Inflammatory macrophage treated with lipopolysaccharide for 4 hours (primary cell): ENCODE data around the gene KDF1.

Experiments used
- DNase-seq: peaks from one replicate; pipeline ENCODE4 v3.0.0-alpha.2; 2020

KDF1 gene

DNA sequence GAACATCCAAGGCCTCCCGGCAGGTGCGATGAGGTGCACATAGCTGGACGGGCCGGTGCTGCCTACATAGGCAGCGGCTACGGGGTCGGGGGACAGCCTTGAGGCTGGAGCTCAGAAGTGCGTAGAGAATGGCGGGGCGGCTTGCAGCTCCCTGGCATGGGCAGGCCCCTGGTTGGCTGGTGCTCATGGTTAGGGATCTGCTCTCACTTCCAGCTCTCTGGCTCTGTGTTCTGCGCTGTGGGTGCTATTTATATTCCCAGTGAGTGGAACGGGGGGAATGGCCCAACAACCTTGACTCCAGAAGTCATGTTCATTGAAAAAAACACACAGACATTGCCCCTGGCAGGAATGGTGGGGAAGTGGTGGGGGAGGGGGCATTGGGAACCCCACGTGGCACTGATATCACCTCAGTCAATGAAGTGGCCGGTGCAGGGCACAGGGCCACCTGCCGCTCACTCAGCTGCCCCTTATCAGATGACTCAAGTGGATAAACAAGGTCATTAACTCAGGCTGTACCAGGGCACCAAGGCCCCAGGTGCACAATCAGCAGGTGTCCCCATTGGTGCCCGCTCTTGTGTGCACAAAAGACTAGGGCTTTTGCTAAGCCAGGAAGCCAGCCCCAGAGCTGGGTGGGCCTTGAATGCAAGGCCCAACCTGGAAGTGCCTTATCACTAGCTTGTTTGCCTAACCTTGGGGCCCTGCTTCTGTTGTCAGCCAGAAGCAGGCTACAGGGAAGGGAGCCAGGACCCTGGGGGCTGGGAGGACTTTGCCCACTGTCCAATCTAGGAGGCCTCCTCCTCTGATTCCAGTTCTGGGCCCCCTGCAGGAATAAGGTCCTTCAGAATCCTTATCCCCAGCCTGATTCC is 46.3 kb downstream of the KDF1 start, which contains the start of gene NR0B2:
Gene NR0B2, minus strand, starts transcription at position 222 of the 866 bp plus-strand sequence. Its CDS starts 35 bp downstream, at position 187.
- DNase-seq, result no peak

DNA sequence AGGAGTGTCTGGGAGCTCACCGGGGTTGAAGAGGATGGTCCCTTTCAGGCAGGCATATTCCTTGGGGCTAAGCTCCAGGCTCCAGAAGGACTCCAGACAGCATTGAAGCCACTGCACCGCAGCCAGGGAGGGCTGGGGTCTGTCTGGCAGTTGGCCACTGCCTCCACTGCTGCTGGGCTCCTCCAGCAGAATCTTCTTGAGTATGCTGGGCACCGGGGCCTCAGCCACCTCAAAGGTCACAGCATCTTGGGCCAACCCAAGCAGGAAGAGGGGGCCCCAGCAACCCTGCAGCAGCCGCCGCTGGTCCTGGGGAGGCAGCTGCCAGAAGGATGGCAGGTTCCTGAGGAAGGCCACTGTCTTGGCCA is 46.9 kb downstream of the KDF1 start:
- DNase-seq, result no peak

DNA sequence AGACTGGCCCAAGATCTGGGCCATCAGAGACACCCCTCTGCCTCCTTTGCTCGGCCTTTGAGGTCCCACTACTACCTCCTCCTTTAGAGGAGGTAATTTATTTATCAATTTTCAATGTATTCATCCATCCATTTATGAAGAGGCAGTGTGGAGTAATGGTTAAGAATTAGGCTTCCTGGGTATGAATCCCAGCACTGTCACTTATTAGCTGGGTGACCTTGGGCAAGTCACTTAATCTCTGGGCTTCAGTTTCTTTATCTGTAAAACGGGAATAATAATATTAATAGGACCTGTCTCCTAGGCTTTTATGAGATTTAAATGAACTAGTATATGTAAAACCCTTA is 48.1 kb downstream of the KDF1 start:
- DNase-seq, result no peak

DNA sequence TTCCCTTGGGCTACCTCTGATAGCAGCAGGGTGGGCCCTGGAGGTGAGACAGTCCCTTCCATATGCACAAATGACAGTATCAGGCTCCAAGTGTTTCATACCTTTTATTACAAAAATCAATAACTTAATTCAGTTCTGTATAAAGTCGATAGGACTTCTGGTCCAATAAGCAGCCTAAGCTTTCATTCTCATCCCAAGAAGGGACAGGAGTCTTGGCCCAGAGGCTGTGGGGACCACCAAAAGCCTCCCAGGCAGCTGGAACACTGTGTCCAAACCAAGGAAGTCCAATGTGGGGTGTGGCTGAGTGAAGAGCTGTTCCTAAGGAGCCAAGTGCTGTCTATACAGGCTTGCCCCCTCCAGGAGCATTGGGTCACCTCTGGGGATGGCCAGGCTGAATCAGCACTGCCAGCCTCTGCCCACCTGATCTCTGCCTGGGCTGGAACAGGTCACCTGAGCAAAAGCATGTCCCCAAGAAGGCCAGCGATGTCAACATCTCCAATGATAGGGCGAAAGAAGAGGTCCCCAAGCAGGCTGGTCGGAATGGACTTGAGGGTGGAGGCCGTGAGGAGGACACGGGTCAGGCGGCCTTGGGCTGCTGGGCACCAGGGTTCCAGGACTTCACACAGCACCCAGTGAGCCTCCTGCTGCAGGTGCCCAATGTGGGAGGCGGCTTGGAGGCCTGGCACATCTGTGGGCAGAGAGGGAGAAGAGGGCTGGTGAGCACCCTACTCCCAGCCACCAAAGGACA is 48.7 kb downstream of the KDF1 start:
- DNase-seq, result no peak

DNA sequence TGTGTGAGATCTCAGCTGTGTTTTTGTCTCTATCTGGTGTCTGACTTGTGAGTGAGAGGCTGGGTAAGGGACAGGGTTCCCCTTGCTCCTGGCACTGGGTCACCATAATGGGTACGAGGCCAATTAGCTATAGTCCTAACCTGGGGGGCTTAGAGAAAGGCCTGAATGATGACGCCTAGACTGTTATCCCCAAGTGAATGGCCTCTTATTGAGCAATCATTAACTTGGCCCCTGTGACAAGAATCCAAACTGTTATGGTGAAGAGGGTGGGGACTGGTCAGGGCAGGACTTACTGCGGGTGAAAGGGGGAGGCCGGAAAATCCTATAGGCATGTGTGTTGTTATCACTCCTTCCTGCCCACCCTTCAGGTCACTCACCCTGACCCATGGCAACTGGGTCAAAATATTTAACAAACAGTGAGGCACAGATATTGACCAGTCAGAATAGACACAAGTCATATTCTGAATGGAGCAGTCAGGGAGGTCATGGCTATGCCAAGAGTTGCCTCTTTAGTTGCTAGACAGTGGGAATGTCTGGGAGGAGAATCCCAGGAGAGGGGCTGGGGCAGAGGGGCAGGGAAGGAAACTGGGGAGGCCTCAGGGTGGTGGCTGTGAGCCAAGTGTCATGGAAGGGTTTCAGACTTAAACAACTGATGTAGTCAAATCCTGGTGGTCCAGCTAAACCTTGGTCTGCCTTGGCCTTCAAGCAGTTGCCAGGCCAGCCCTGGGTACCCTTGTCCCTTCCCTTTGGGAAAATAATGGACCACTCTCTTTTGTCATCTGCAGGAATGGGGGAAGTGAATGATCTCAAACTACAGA is 49.7 kb downstream of the KDF1 start:
- DNase-seq, result no peak

DNA sequence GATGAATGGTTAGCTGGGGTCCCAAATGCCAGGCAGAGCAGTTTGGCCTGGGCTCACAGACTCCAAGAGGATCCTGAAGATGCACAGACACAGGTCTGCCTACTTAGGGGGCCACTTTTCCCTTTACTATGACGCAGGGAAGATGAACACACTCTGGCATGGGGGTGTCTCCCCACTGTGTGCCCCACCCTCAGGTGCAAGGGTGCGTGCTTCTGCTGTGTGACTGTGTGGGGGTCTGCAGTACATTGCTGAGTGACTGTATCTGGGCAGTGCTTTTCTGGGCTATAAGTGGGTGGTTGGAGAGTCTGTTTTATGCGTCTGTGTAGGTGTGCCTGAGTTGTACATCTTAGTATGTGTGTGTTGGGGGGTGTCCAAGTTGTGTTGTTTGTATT is 50.3 kb downstream of the KDF1 start:
- DNase-seq, result no peak

DNA sequence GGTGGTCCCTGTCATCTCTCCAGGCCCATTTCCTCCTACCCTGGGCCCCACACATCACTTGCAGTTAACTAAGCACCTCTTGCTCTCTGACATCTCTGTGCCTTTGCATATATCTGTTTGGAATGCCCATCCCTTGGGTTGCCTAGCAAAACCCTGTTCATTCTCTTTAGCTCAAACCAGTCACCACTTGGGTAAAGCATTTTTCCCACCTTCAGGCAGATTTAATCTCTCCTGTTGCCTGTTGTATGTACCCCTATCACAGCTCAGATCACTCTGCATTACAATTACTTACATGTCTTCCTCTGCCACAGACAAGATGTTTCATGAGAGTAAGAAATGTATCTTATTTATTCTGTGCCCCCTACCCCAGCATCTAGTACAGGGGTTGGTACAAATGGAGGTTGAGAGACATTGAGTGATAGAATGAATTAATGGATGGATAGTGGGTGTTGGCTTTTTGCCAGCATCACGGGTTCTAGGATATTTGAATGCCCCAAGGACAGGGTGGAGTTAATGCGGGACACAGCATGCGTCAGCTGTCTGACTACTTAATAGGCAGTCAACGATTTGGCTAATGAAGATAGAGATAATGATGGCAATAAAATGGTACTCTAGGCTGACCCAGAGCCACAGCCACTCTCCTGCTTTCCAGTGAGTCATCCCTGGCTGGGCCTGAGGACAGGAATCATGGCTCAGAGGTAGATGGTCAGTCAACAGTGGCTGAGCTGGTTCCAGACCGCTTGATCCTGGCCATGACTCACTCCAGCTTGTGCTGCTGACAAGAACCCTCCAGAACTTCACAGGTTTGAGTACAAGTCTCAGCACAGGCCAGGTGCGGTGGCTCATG is 53.0 kb downstream of the KDF1 start:
- no peak for DNase-seq

DNA sequence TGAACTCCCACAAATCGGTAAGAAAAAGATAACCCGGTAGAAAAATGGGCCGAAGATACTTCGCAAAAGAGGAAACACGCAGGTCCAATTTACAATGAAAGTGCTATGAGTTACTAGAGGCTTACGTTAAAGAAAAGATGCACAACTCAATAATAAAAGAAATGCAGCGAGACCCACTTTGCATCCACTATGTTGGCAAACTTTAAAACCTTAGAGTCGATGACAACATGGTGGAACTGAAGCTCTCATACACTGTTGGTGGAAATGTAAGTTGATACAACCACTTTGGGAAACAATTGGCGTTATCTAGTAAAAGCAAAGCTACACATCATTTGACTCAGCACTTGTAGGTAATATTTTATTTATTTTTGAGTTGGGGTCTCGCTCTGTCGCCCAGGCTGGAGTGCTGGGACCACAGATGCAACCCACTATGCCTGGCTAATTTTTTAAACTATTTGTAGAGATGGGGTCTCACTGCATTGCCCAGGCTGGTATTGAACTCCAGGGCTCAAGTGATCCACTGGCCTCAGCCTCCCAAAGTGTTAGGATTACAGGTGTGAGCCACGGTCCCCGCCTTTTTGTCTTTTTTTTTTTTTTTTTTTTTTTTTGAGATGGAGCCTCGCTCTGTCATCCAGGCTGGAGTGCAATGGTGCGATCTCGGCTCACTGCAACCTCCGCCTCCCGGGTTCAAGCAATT is 59.3 kb downstream of the KDF1 start:
- no peak for DNase-seq

DNA sequence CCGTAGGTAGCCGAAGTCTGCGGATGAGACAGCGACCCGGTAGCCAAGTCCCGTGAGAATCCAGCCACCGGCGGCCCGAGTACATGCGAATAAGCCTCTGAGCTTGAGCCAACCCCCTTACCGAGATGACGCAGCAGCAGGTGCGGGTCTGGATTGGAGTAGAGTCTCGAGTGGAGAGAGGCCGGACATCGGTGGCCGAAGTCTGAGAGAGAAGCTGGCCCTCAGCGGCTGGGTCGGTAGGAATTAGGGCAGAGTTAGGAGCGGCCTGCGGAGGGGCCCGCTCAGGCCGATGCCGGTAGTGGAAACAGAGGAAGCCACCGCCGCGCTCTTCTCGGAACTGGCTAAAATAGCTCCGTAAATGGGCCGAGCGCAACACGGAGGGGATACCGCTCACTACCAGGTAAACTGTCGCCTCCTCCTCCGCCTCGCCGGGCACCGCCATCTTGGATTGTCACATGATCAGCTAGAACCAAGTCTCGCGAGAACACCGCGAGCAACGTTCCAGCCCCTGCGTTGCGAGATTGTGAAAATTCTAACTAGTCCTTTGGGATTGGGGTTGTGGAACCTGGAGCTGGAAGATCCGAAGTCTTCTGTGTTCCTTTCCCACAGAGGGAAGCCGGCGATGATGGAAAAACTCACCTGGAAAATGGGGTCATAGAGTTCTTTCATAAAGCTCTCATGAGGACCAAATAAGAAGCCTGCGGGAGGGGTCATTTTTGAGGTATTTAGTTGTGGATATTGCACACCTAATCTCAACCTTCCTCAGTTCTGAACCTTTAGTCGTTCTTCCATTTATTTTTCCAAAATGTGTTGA is 60.1 kb downstream of the KDF1 start, which contains the start of gene GPATCH3:
Gene GPATCH3, minus strand, starts transcription at position 467 of the 814 bp plus-strand sequence. Its CDS starts 25 bp downstream, at position 442.
- DNase-seq, result peak; percentile 91
